ENCODE results near the gene NELL2. TPM values are rescaled to one million over a fixed set of nuclear protein-coding genes. Genes with fewer than 3 reads are reported as not detected.
"Not testable (repeated sequence)": the region's sequence is repeated elsewhere in the genome, so short reads cannot be mapped to it uniquely, and the experiment has no call there.

Gene NELL2
- total RNA-seq, 1 donor from 2014 or later: 1.0 TPM

GRCh38 chr12:44748950-44749468, 127.1 kb downstream of the NELL2 start:
- DNase-seq (ENCODE audit: low read depth) (no peak), FAIRE-seq (no peak)
- TF ChIP-seq EZH2 (IDR thresholded peaks at IDR 0.05; ENCODE audit: insufficient read depth, low read length) (no peak), CTCF (IDR thresholded peaks at IDR 0.05; ENCODE audit: insufficient read depth, low read depth, low read length) (no peak)
- Histone ChIP-seq H3K36me3 (ENCODE audit: insufficient read depth, low read length) (no peaks in the 10 kb centered on the region), H3K27ac (ENCODE audit: low read depth, low read length) (no peak overlapping the region), H3K4me1 (ENCODE audit: insufficient read depth, low read length) (no peaks in the 10 kb centered on the region), H3K4me3 (ENCODE audit: insufficient read depth, low read depth, low read length) (no peak overlapping the region), H3K27me3 (ENCODE audit: insufficient read depth, low read length) (no peaks in the 10 kb centered on the region), H2AFZ (ENCODE audit: low read depth, low read length) (no peak overlapping the region), H3K9ac (ENCODE audit: low read length) (no peak overlapping the region), H3K4me2 (ENCODE audit: low read length) (no peak overlapping the region), H4K20me1 (ENCODE audit: insufficient read depth, low read length) (no peaks in the 10 kb centered on the region), H3K79me2 (ENCODE audit: insufficient read depth, low read length) (no peaks in the 10 kb centered on the region), H3K9me3 (ENCODE audit: insufficient read depth, low read depth, low read length) (no peaks in the 10 kb centered on the region)
- no peaks in the 10 kb centered on the region for H3K36me3 Mint-ChIP-seq (ENCODE audit: low read depth, unreplicated experiment)
- H3K4me1 Mint-ChIP-seq (ENCODE audit: low read depth, unreplicated experiment): no peaks in the 10 kb centered on the region
- no peaks in the 10 kb centered on the region for H3K27me3 Mint-ChIP-seq (ENCODE audit: low read depth, unreplicated experiment)
- H3K4me3 Mint-ChIP-seq (ENCODE audit: unreplicated experiment): no peak overlapping the region
- H3K27ac Mint-ChIP-seq (ENCODE audit: unreplicated experiment): no peak overlapping the region
- no peaks in the 10 kb centered on the region for H3K9me3 Mint-ChIP-seq (ENCODE audit: unreplicated experiment)

GRCh38 chr12:44741292-44741980, 134.7 kb downstream of the NELL2 start:
- not testable (repeated sequence) for FAIRE-seq

GRCh38 chr12:44738051-44738450, 138.1 kb downstream of the NELL2 start:
- no peak overlapping the region for H3K4me2 ChIP-seq (ENCODE audit: low read length)
- Mint-ChIP-seq H3K36me3 (ENCODE audit: low read depth, unreplicated experiment) (no peaks in the 10 kb centered on the region), H3K27me3 (ENCODE audit: low read depth, unreplicated experiment) (no peaks in the 10 kb centered on the region), H3K4me1 (ENCODE audit: low read depth, unreplicated experiment) (no peaks in the 10 kb centered on the region), H3K4me3 (ENCODE audit: unreplicated experiment) (no peak overlapping the region), H3K9me3 (ENCODE audit: unreplicated experiment) (peaks cover 1% of the 10 kb centered on the region), H3K27ac (ENCODE audit: unreplicated experiment) (no peak overlapping the region)
- no peaks in the 10 kb centered on the region for H3K4me1 ChIP-seq (ENCODE audit: insufficient read depth, low read length)
- H3K79me2 ChIP-seq (ENCODE audit: insufficient read depth, low read length): no peaks in the 10 kb centered on the region
- TF ChIP-seq EZH2 (IDR thresholded peaks at IDR 0.05; ENCODE audit: insufficient read depth, low read length): no peak
- TF ChIP-seq CTCF (IDR thresholded peaks at IDR 0.05; ENCODE audit: insufficient read depth, low read depth, low read length): no peak
- FAIRE-seq (no peak), DNase-seq (ENCODE audit: low read depth) (no peak)
- no peak overlapping the region for H3K27ac ChIP-seq (ENCODE audit: low read depth, low read length)
- H2AFZ ChIP-seq (ENCODE audit: low read depth, low read length): no peak overlapping the region
- no peaks in the 10 kb centered on the region for H3K9me3 ChIP-seq (ENCODE audit: insufficient read depth, low read depth, low read length)
- H3K36me3 ChIP-seq (ENCODE audit: insufficient read depth, low read length): no peaks in the 10 kb centered on the region
- H3K4me3 ChIP-seq (ENCODE audit: insufficient read depth, low read depth, low read length): no peak overlapping the region
- no peaks in the 10 kb centered on the region for H4K20me1 ChIP-seq (ENCODE audit: insufficient read depth, low read length)
- H3K9ac ChIP-seq (ENCODE audit: low read length): no peak overlapping the region
- H3K27me3 ChIP-seq (ENCODE audit: insufficient read depth, low read length): no peaks in the 10 kb centered on the region

More at GRCh38 chr12:44741292-44741980, 134.7 kb downstream of the NELL2 start:
- not testable (repeated sequence) for H3K9ac ChIP-seq (ENCODE audit: low read length); H3K4me3 Mint-ChIP-seq (ENCODE audit: unreplicated experiment); H3K4me1 ChIP-seq (ENCODE audit: insufficient read depth, low read length); H4K20me1 ChIP-seq (ENCODE audit: insufficient read depth, low read length); H2AFZ ChIP-seq (ENCODE audit: low read depth, low read length); H3K27ac ChIP-seq (ENCODE audit: low read depth, low read length); H3K27ac Mint-ChIP-seq (ENCODE audit: unreplicated experiment); H3K36me3 ChIP-seq (ENCODE audit: insufficient read depth, low read length); H3K9me3 Mint-ChIP-seq (ENCODE audit: unreplicated experiment); H3K9me3 ChIP-seq (ENCODE audit: insufficient read depth, low read depth, low read length); H3K36me3 Mint-ChIP-seq (ENCODE audit: low read depth, unreplicated experiment); H3K4me1 Mint-ChIP-seq (ENCODE audit: low read depth, unreplicated experiment); H3K79me2 ChIP-seq (ENCODE audit: insufficient read depth, low read length); H3K27me3 Mint-ChIP-seq (ENCODE audit: low read depth, unreplicated experiment); DNase-seq (ENCODE audit: low read depth); H3K27me3 ChIP-seq (ENCODE audit: insufficient read depth, low read length); H3K4me3 ChIP-seq (ENCODE audit: insufficient read depth, low read depth, low read length); H3K4me2 ChIP-seq (ENCODE audit: low read length)

Measured in astrocyte (in vitro differentiated cells and primary cell).